Activated CD8-positive, alpha-beta T cell treated with anti-CD3 and anti-CD28 coated beads, Interleukin-2, amount 10 ng/mL, durations not matched to agents 7 days and 5 days (primary cell): ENCODE measurements around the gene GNL2. TPM values are rescaled to one million over a fixed set of nuclear protein-coding genes. Genes with fewer than 3 reads are reported as not detected.
A peak's percentile ranks its signal among the peaks of the same experiment; 100 is the strongest.
"Not testable (repeated sequence)": the region's sequence is repeated elsewhere in the genome, so short reads cannot be mapped to it uniquely, and the experiment has no call there.

Experiments used
- ATAC-seq: fragments of 150-1000 bp; cut with Tn5 transposase; one replicate; pipeline ENCODE4 v1.10.0; 2021; ENCODE audit warnings: moderate library complexity
- CTCF ChIA-PET: fragments of 350-600 bp; sonication (Branson Sonifier 250); formaldehyde crosslinking; loops from one replicate; lab custom pipeline; 2021; ENCODE audit warnings: antibody characterized with exemption; lab: Charles Lee
- POLR2A ChIA-PET: fragments of 350-600 bp; sonication (Branson Sonifier 250); formaldehyde crosslinking; loops from one replicate; lab custom pipeline; 2021; ENCODE audit warnings: antibody characterized with exemption; lab: Charles Lee
- DNase-seq: peaks from one replicate; pipeline ENCODE4 v3.0.0-alpha.2; 2020
- H3K27ac Mint-ChIP-seq: one replicate; pipeline ENCODE4 v1.8.0; 2021; ENCODE audit warnings: mild to moderate bottlenecking, mixed read lengths
- H3K27me3 Mint-ChIP-seq: one replicate; pipeline ENCODE4 v1.8.0; 2021; ENCODE audit warnings: low read depth, mixed read lengths
- H3K36me3 Mint-ChIP-seq: one replicate; pipeline ENCODE4 v1.8.0; 2021; ENCODE audit warnings: low read depth, mixed read lengths
- H3K4me1 Mint-ChIP-seq: one replicate; pipeline ENCODE4 v1.8.0; 2021; ENCODE audit warnings: low read depth, mixed read lengths
- H3K4me3 Mint-ChIP-seq: one replicate; pipeline ENCODE4 v1.8.0; 2021; ENCODE audit warnings: mild to moderate bottlenecking, mixed read lengths
- H3K9me3 Mint-ChIP-seq: one replicate; pipeline ENCODE4 v1.8.0; 2022; ENCODE audit warnings: mixed read lengths; ENCODE audit not compliant: insufficient read depth
- total RNA-seq, 2 experiments: library from RNA; stranded (reverse); gene quantifications; one replicate each; pipeline ENCODE4 v1.2.3, GENCODE V29; 2021

The GNL2 gene
- total RNA-seq, 2 experiments from 2014 or later, result 50.8 to 54.4 TPM

DNA sequence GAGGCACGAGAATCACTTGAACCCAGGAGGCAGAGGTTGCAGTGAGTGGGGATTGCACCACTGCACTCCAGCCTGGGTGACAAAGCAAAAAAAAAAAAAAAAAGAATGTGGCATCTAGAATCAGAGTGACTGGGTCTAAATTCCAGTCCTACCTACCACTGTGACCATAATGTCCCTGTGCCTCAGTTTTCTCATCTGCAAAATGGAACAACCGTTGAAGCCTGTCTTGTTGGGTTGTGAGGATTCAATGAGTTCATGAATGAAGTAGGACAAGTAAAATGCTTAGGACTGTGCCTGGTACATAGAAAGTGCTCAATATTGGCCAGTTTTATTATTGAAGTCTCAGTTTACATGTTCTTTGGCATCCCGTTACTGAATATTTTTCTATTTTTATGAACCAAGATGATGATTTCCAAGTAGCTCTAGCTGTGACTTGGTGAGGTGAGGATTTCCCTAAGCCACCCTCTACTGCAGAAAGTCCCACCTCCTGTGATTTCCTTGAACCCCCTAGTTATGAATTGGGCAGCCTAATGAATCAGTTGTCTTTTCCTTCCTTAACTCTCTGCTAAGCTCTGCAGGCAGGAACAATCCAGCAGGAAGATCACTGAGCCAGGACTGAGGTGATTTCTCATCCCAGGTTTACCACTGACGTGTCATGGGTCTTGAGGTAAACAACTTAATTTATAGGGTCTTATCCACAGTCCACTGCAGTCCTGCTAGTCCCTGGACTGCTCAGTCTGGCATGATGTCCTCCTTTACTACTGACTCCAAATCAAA, 62.2 kb downstream of the GNL2 start:
- Mint-ChIP-seq H3K36me3 (peaks cover 35% of the 10 kb centered on the region), H3K27ac (no peak overlapping the region), H3K4me3 (no peak overlapping the region), H3K4me1 (peaks cover 7% of the 10 kb centered on the region), H3K9me3 (no peaks in the 10 kb centered on the region), H3K27me3 (no peaks in the 10 kb centered on the region)
- CTCF ChIA-PET, result interaction anchor here (1.5 kb wide), 1 partner anchor 19 kb away, joined by 5 read pairs; the partner anchor contains the start of gene MEAF6
- POLR2A ChIA-PET, result no interaction called here
- no peak for DNase-seq
- no peak for ATAC-seq

DNA sequence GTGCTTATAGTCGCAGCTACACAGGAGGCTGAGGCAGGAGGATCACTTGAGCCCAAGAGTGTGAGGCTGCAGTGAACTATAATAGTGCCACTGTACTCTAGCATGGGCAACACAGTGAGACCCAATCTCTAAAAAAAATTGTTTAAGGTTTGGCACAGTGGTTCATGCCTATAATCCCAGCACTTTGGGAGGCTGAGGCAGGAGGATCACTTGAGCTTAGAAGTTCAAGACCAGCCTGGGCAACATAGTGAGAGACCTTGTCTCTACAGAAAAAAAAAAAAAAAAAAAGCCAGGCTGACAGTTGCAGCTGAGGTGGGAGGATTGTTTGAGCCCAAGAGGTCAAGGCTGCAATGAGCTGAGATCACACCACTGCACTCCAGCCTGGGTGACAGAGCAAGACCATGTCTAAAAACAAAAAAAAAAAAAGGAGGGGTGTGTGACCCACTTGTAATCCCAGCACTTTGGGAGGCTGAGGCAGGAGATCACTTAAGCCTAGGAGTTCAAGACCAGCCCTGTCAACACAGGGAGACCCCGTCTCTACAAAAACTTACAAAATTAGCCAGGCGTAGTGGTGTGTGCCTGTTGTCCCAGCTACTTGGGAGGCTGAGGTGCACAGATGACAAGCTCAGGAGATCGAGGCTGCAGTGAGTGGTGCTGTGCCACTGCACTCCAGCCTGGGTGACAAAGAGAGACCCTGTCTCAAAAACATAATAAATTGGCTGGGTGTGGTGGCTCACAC, 63.1 kb downstream of the GNL2 start:
- DNase-seq, H3K27ac Mint-ChIP-seq, POLR2A ChIA-PET, H3K4me3 Mint-ChIP-seq, H3K9me3 Mint-ChIP-seq, H3K4me1 Mint-ChIP-seq, ATAC-seq, H3K27me3 Mint-ChIP-seq: not testable (repeated sequence)
- peaks cover 30% of the 10 kb centered on the region for H3K36me3 Mint-ChIP-seq
- CTCF ChIA-PET, result interaction anchor here (0.7 kb wide), 1 partner anchor 900 kb away, joined by 3 read pairs; no protein-coding TSS in a partner anchor

DNA sequence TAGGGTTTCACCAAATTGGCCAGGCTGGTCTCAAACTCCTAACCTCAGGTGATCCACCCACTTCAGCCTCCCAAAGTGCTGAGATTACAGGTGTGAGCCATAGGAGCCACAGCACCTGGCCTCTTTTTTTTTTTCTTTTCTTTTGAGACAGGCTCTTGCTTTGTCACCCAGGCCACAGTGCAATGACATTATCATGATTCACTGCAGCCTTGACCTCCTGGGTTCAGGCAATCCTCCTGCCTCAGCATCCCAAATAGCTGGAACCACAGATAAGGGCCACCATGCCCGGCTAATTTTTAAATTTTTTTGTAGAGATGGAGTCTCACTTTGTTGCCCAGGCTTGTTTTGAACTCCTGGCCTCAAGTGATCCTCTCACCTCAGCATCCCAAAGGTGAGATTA, 65.8 kb downstream of the GNL2 start:
- H3K27ac Mint-ChIP-seq, H3K36me3 Mint-ChIP-seq, H3K9me3 Mint-ChIP-seq, POLR2A ChIA-PET, H3K4me1 Mint-ChIP-seq, H3K4me3 Mint-ChIP-seq, DNase-seq, CTCF ChIA-PET, ATAC-seq, H3K27me3 Mint-ChIP-seq: not testable (repeated sequence)

DNA sequence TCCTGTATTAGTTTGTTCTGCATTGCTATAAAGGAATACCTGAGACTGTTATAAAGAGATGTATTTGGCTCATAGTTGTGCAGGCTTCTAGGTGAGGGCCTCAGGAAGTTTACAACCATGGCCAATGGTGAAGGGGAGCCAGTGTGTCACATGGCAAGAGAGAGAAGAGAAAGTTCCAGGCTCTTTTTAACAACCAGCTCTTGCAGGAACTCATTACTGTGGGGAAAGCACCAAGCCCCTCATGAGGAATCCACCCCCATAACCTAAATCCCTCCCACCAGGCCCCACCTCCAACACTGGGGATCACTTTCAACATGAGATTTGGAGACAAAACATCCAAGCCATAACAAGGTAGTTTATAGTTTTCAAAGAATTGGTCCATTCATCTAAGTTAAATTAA, 76.1 kb downstream of the GNL2 start:
- CTCF ChIA-PET, result interaction anchor here (1.2 to 1.6 kb wide), 4 partner anchors 11 to 162 kb away, joined by 3 to 5 read pairs (median 4); no protein-coding TSS in a partner anchor
- peak overlapping the region; percentile 96 for H3K27ac Mint-ChIP-seq

DNA sequence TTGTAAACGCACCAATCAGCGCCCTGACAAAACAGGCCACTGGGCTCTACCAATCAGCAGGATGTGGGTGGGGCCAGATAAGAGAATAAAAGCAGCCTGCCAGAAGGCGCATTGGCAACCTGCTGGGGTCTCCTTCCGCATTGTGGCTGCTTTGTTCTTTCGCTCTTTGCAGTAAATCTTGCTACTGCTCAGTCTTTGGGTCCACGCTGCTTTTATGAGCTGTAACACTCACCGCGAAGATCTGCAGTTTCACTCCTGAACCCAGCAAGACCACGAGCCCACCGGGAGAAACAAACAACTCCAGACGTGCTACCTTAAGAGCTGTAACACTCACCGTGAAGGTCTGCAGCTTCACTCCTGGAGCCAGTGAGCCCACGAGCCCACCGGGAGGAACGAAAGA, 76.8 kb downstream of the GNL2 start:
- not testable (repeated sequence) for ATAC-seq, H3K27me3 Mint-ChIP-seq
- H3K27ac Mint-ChIP-seq, result peak overlapping the region; percentile 96
- DNase-seq, result peak; percentile 79
- CTCF ChIA-PET, result interaction anchor here (1.2 to 1.5 kb wide), 3 partner anchors 10 to 163 kb away, joined by 3 to 5 read pairs (median 3); no protein-coding TSS in a partner anchor
- POLR2A ChIA-PET, result interaction anchor here (0.8 to 3.2 kb wide), 9 partner anchors 9 to 44 kb away, joined by 3 to 22 read pairs (median 4); partner anchors contain the start of genes SNIP1 and ZC3H12A
- peaks cover 16% of the 10 kb centered on the region for H3K9me3 Mint-ChIP-seq
- peak overlapping the region; percentile 83 for H3K4me3 Mint-ChIP-seq
- peaks cover 28% of the 10 kb centered on the region for H3K4me1 Mint-ChIP-seq
- peaks cover 31% of the 10 kb centered on the region for H3K36me3 Mint-ChIP-seq

More for the DNA sequence above, 76.1 kb downstream of the GNL2 start:
- no peaks in the 10 kb centered on the region for H3K27me3 Mint-ChIP-seq
- H3K4me1 Mint-ChIP-seq, result peaks cover 28% of the 10 kb centered on the region
- ATAC-seq (no peak), DNase-seq (peak; percentile 23)
- peaks cover 29% of the 10 kb centered on the region for H3K36me3 Mint-ChIP-seq
- peak overlapping the region; percentile 83 for H3K4me3 Mint-ChIP-seq
- peaks cover 16% of the 10 kb centered on the region for H3K9me3 Mint-ChIP-seq
- POLR2A ChIA-PET, result interaction anchor here (0.8 to 3.2 kb wide), 9 partner anchors 8 to 44 kb away, joined by 3 to 22 read pairs (median 4); partner anchors contain the start of genes SNIP1 and ZC3H12A

DNA sequence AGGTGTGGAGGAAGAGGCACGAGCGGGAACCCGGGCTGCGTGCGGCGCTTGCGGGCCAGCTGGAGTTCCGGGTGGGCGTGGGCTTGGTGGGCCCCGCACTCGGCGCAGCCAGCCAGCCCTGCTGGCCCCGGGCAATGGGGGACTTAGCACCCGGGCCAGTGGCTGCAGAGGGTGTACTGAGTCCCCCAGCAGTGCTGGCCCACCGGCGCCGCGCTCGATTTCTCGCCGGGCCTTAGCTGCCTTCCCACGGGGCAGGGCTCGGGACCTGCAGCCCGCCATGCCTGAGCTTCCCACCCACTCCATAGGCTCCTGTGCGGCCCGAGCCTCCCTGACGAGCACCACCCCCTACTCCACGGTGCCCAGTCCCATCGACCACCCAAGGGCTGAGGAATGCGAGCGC, 77.5 kb downstream of the GNL2 start:
- not testable (repeated sequence) for DNase-seq, H3K27me3 Mint-ChIP-seq, H3K4me3 Mint-ChIP-seq, ATAC-seq
- peaks cover 33% of the 10 kb centered on the region for H3K4me1 Mint-ChIP-seq
- peaks cover 15% of the 10 kb centered on the region for H3K9me3 Mint-ChIP-seq
- ChIA-PET POLR2A (interaction anchor here (1.1 to 3.2 kb wide), 5 partner anchors 10 to 43 kb away, joined by 3 to 22 read pairs (median 6); partner anchors contain the start of gene ZC3H12A), CTCF (interaction anchor here (1.3 kb wide), 1 partner anchor 9 kb away, joined by 5 read pairs; no protein-coding TSS in a partner anchor)
- H3K36me3 Mint-ChIP-seq, result peaks cover 32% of the 10 kb centered on the region
- peak overlapping the region; percentile 96 for H3K27ac Mint-ChIP-seq

DNA sequence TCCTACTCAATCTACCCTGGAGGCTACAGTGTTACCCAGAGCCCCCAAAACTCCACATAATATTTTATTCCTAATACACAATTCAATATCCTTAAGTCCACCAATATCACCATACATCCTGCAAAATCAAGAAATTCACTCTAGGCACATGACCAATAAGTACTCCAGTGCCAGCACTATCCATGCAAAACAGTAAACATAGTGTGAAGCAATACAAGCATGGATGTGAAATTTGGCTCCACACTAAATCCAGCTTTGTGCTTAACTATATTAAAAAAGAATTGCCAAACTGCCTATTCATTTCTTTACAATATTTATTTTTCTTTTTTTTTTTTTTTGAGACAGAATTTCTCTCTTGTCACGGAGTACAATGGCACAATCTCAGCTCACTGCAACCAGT, 78.2 kb downstream of the GNL2 start:
- ATAC-seq (no peak), DNase-seq (no peak)
- Mint-ChIP-seq H3K9me3 (peaks cover 8% of the 10 kb centered on the region), H3K4me1 (peaks cover 39% of the 10 kb centered on the region), H3K4me3 (no peak overlapping the region), H3K36me3 (peaks cover 27% of the 10 kb centered on the region), H3K27ac (no peak overlapping the region), H3K27me3 (no peaks in the 10 kb centered on the region)
- POLR2A ChIA-PET, result interaction anchor here (3.2 kb wide), 1 partner anchor 42 kb away, joined by 22 read pairs; the partner anchor contains the start of gene ZC3H12A
- CTCF ChIA-PET, result no interaction called here

Other genes with a start within 250 kb of the GNL2 start
- 10 to 100 TPM; 15.1 to 17.8 TPM for gene ZC3H12A, start 121.4 kb downstream of the GNL2 start, total RNA-seq
- 10 to 100 TPM; 70.8 to 73.0 TPM for gene MEAF6, start 81.2 kb downstream of the GNL2 start, total RNA-seq
- 10 to 100 TPM; 24.1 to 27.7 TPM for gene SNIP1, start 41.6 kb downstream of the GNL2 start, total RNA-seq
- not detected for gene DNALI1, start 39.0 kb downstream of the GNL2 start, total RNA-seq
- not detected for gene RSPO1, start 39.0 kb upstream of the GNL2 start, total RNA-seq
- 100 to 1,000 TPM in 1 of 2 experiments, 10 to 100 TPM in 1; 97.3 to 102 TPM for gene CDCA8, start 96.6 kb upstream of the GNL2 start, total RNA-seq
- gene EPHA10, start 169.2 kb upstream of the GNL2 start, total RNA-seq, result not detected
- 1 to 10 TPM; 1.2 to 2.5 TPM for gene MANEAL, start 197.9 kb upstream of the GNL2 start, total RNA-seq
- 10 to 100 TPM; 19.1 to 22.2 TPM for gene C1orf122, start 211.9 kb upstream of the GNL2 start, total RNA-seq
- 10 to 100 TPM; 17.1 to 17.3 TPM for gene YRDC, start 212.3 kb upstream of the GNL2 start, total RNA-seq